Right cardiac atrium (tissue), 5 donors: ENCODE measurements around the gene TIAM1. TPM values are rescaled to one million over a fixed set of nuclear protein-coding genes. Genes with fewer than 3 reads are reported as not detected.

ENCODE experiments used
- ATAC-seq, 2 donors: fragments of 200-7000 bp; cut with Tn5 transposase; one replicate each; pipeline versions ENCODE4 v1.8.0 to v1.9.1; 2020; ENCODE audit warnings: moderate library complexity in 2 of 2, mild to moderate bottlenecking in 1 of 2
- DNase-seq, 3 donors: peaks; one replicate each; pipeline ENCODE4 v3.0.0-alpha.2; 2020
- H3K27ac ChIP-seq: one replicate; pipeline ENCODE4 v1.5.1; 2013; ENCODE audit warnings: mild to moderate bottlenecking, low read length, control low read depth, moderate library complexity
- H3K27me3 ChIP-seq: one replicate; pipeline ENCODE4 v1.6.1; 2013; ENCODE audit not compliant: control insufficient read depth, insufficient read depth
- H3K4me1 ChIP-seq: one replicate; pipeline ENCODE4 v1.6.1; 2013; ENCODE audit warnings: low read length; ENCODE audit not compliant: control insufficient read depth, insufficient read depth
- H3K4me3 ChIP-seq: one replicate; pipeline ENCODE4 v1.5.1; 2013; ENCODE audit warnings: low read length, control low read depth
- H3K9me3 ChIP-seq: one replicate; pipeline ENCODE4 v1.6.1; 2013; ENCODE audit warnings: low read length; ENCODE audit not compliant: control insufficient read depth
- WGBS: extraction: QIAGEN DNeasy Blood & Tissue Kit; methylation state at CpG from one replicate; pipeline ENCODE4 v1.1.7; 2013; 5-methylcytosine and 5-hydroxymethylcytosine counted together
- intact Hi-C, 4 donors: fragments of 100-400 bp; cut with DNase I; formaldehyde crosslinking; loops; one replicate each; pipeline versions ENCODE4 v1.11.0 to v1.14.0; 2022 to 2023
- polyA plus RNA-seq: library from polyadenylated mRNA; stranded (reverse); fragments of 200-250 nt; gene quantifications from one replicate; pipeline ENCODE4 v1.2.3, GENCODE V29; 2013
- total RNA-seq, 4 donors: library from RNA; stranded (reverse); fragmentation: NEBNext Ultra II Directional; extraction: Animal tissue kit (Norgen Biotek cat#: 25700); gene quantifications; one replicate each; pipeline ENCODE4 v1.2.1, GENCODE V29; 2021
- donor health status: healthy with polysubstance abuse.
- donor health status: DM: no; HTN: yes; CAD: no.
- donor health status: DM: no; HTN: no; CAD: no.
- donor health status: DM: no; HTN: yes; CAD: no; lungs with severe emphysema.
- donor health status: DM: yes; HTN: yes; CAD: no.

The TIAM1 gene
- total and polyA plus RNA-seq, 5 donors, result 3.9 to 13.9 (median 8.6) TPM

GRCh38 chr21:31211836-31212235, 132.2 kb downstream of the TIAM1 start:
- 96% methylated on average over 2 of the region's 2 CpGs for WGBS
- DNase-seq, result no peak
- Histone ChIP-seq H3K27ac (no peak overlapping the region), H3K27me3 (no peaks in the 10 kb centered on the region), H3K4me1 (no peaks in the 10 kb centered on the region), H3K9me3 (no peaks in the 10 kb centered on the region), H3K4me3 (no peak overlapping the region)
- intact Hi-C loops, result loop anchor here in 1 of 4 donors (5.0 kb wide), 1 partner anchor 45 kb away; no protein-coding TSS in a partner anchor
- ATAC-seq, result no peak

GRCh38 chr21:31205412-31205811, 138.6 kb downstream of the TIAM1 start:
- WGBS, result 98% methylated on average over 1 of the region's 1 CpG
- ATAC-seq, result no peak
- DNase-seq, result no peak
- H3K4me1 ChIP-seq, result no peaks in the 10 kb centered on the region
- no peaks in the 10 kb centered on the region for H3K9me3 ChIP-seq
- no peak overlapping the region for H3K4me3 ChIP-seq
- H3K27me3 ChIP-seq, result no peaks in the 10 kb centered on the region
- no peak overlapping the region for H3K27ac ChIP-seq
- intact Hi-C loops, result loop anchor here in 1 of 4 donors (10.0 kb wide), 2 partner anchors 49 to 149 kb away; no protein-coding TSS in a partner anchor

GRCh38 chr21:31204801-31205200, 139.3 kb downstream of the TIAM1 start:
- H3K9me3 ChIP-seq, result no peaks in the 10 kb centered on the region
- intact Hi-C loops, result loop anchor here in 1 of 4 donors (5.0 to 10.0 kb wide), 3 partner anchors 50 to 378 kb away; no protein-coding TSS in a partner anchor
- H3K27me3 ChIP-seq, result no peaks in the 10 kb centered on the region
- DNase-seq, result no peak
- H3K27ac ChIP-seq, result no peak overlapping the region
- ATAC-seq, result no peak
- H3K4me1 ChIP-seq, result no peaks in the 10 kb centered on the region
- WGBS, result 89% methylated on average over 3 of the region's 3 CpGs
- H3K4me3 ChIP-seq, result no peak overlapping the region

GRCh38 chr21:31203431-31204054, 140.5 kb downstream of the TIAM1 start:
- no peaks in the 10 kb centered on the region for H3K9me3 ChIP-seq
- intact Hi-C loops, result loop anchor here in 1 of 4 donors (5.0 to 10.0 kb wide), 3 partner anchors 51 to 379 kb away; no protein-coding TSS in a partner anchor
- H3K27me3 ChIP-seq, result no peaks in the 10 kb centered on the region
- DNase-seq (no peak), ATAC-seq (no peak)
- WGBS, result 57% methylated on average over 5 of the region's 5 CpGs
- H3K4me1 ChIP-seq, result no peaks in the 10 kb centered on the region
- no peak overlapping the region for H3K27ac ChIP-seq
- H3K4me3 ChIP-seq, result no peak overlapping the region

DNA sequence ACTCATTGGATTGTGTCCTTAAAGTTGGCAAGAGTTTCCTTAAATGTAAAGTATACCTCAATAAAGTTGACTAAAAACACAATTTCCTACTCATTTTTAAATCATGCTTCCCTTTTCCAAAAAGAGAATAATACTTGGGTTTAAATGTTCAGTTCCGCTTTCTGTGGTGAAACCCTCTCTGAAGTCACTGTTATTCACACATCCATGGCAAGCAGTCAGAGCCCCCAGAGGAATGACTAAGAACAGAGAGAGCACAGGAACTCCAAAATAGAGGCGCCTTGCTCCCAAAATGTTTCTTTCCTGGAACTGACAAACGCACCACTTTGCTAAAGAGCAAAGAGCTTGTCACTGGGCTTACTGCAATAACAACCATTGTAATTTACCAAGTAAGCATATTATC, 142.5 kb downstream of the TIAM1 start:
- Histone ChIP-seq H3K27me3 (no peaks in the 10 kb centered on the region), H3K9me3 (no peaks in the 10 kb centered on the region), H3K4me3 (no peak overlapping the region), H3K27ac (no peak overlapping the region), H3K4me1 (no peaks in the 10 kb centered on the region)
- DNase-seq, result peak in 2 of 3 donors; percentile 64 to 69
- intact Hi-C loops, result loop anchor here in 1 of 4 donors (5.0 to 10.0 kb wide), 3 partner anchors 53 to 381 kb away; no protein-coding TSS in a partner anchor
- 37% methylated on average over 3 of the region's 3 CpGs for WGBS
- ATAC-seq, result peak; percentile 91 to 95

DNA sequence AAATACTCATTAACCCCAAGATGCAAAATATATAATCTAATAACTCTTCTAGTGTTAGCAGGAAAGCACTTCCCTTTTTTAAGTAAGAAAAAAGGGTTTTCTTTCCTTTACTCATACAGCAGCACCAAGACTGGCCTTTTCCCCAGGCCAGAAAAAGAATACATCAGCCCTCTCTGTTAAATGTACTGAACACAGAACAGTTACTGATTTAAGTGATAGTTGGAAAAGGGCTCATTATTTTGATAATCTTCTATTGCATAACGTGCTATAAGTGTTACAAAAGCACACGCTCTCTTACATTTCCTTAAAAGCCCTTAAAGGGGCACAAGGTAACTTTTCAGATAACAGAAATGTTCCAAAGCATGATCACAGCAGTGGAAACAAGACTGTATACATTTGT, 142.9 kb downstream of the TIAM1 start:
- WGBS, result 22% methylated on average over 2 of the region's 2 CpGs
- no peak for DNase-seq
- H3K4me3 ChIP-seq, result no peak overlapping the region
- no peaks in the 10 kb centered on the region for H3K4me1 ChIP-seq
- peak; percentile 17 to 43 for ATAC-seq
- no peak overlapping the region for H3K27ac ChIP-seq
- no peaks in the 10 kb centered on the region for H3K9me3 ChIP-seq
- H3K27me3 ChIP-seq, result no peaks in the 10 kb centered on the region
- intact Hi-C loops, result loop anchor here in 1 of 4 donors (5.0 to 10.0 kb wide), 3 partner anchors 54 to 381 kb away; no protein-coding TSS in a partner anchor

DNA sequence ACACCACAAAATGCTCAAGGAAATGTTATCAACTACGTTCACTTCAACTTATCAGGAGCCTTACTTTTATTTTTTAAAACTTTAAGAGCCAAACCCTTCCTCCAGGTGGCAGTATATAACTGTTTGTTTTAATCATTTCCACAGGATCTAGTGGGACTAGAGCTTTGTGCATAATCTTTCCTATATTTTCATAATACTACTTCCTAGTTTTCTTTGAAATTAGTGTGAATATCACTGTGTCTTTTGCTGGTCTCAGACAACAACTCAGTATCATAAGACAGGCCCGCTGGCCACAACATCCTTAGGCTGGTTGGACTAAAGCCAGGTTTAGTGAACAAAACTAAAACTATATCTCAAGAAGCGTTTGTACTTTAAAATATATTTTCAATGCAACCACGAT, 145.5 kb downstream of the TIAM1 start:
- peak in 1 of 2 donors; percentile 47 for ATAC-seq
- DNase-seq, result no peak
- WGBS, result 35% methylated on average over 4 of the region's 4 CpGs
- Histone ChIP-seq H3K9me3 (no peaks in the 10 kb centered on the region), H3K4me3 (no peak overlapping the region), H3K4me1 (no peaks in the 10 kb centered on the region), H3K27me3 (no peaks in the 10 kb centered on the region), H3K27ac (no peak overlapping the region)
- intact Hi-C loops, result loop anchor here (2.0 to 10.0 kb wide), 4 partner anchors 382 to 406 kb away; no protein-coding TSS in a partner anchor

DNA sequence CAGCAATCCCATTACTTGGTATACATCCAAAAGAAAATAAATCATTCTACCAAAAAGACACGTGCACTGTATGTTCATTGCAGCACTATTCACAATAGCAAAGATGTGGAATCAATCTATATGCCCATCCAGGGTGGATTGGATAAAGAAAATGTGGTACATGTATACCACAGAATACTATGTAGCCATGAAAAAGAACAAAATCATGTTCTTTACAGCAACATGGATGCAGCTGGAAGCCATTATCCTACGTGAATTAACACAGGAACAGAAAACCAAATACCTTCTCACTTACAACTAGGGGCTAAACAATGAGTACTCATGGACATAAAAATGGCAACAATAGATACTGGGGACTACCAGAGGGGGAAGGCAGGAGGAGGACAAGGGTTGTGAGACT, 147.3 kb downstream of the TIAM1 start:
- 93% methylated on average over 2 of the region's 2 CpGs for WGBS
- no peak overlapping the region for H3K4me3 ChIP-seq
- H3K27ac ChIP-seq, result no peak overlapping the region
- no peaks in the 10 kb centered on the region for H3K4me1 ChIP-seq
- intact Hi-C loops, result loop anchor here in 2 of 4 donors (5.0 to 10.0 kb wide), 2 partner anchors 386 to 398 kb away; no protein-coding TSS in a partner anchor
- no peak for ATAC-seq
- H3K27me3 ChIP-seq, result no peaks in the 10 kb centered on the region
- no peaks in the 10 kb centered on the region for H3K9me3 ChIP-seq
- no peak for DNase-seq

DNA sequence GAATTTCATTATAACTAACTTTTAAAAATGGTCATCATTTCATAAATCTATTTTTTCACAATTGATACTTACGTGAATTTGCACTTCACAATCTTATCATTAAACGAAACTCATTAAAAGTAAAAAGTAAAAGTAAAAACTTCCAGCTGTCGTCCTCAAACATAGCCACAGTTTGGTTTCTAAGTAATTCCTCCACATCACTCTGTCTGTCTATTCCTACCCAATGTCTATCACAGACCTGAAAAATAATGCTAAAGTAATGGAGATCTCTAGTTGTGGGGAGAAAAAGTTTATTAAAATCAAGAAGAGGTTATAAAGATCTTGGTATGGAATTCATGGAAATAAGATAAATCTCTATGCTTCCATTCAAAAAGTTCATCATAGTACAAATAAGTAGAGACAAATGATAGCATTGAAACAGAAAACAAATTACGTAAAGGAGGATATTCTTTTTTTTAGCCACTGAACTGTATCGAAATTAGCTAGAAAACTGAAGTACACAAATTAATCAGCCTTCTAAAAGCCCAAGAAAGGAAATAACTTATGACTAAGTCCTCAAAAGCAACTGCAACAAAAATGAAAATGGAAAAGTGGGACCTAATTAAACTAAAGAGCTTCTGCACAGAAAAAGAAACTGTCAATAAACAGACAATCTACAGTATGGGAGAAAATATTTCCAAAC, 148.6 kb downstream of the TIAM1 start:
- WGBS, result 71% methylated on average over 5 of the region's 5 CpGs
- DNase-seq (no peak), ATAC-seq (no peak)
- Histone ChIP-seq H3K27me3 (no peaks in the 10 kb centered on the region), H3K4me1 (no peaks in the 10 kb centered on the region), H3K4me3 (no peak overlapping the region), H3K9me3 (no peaks in the 10 kb centered on the region), H3K27ac (no peak overlapping the region)
- intact Hi-C loops, result loop anchor here in 2 of 4 donors (5.0 to 10.0 kb wide), 2 partner anchors 387 to 399 kb away; no protein-coding TSS in a partner anchor

DNA sequence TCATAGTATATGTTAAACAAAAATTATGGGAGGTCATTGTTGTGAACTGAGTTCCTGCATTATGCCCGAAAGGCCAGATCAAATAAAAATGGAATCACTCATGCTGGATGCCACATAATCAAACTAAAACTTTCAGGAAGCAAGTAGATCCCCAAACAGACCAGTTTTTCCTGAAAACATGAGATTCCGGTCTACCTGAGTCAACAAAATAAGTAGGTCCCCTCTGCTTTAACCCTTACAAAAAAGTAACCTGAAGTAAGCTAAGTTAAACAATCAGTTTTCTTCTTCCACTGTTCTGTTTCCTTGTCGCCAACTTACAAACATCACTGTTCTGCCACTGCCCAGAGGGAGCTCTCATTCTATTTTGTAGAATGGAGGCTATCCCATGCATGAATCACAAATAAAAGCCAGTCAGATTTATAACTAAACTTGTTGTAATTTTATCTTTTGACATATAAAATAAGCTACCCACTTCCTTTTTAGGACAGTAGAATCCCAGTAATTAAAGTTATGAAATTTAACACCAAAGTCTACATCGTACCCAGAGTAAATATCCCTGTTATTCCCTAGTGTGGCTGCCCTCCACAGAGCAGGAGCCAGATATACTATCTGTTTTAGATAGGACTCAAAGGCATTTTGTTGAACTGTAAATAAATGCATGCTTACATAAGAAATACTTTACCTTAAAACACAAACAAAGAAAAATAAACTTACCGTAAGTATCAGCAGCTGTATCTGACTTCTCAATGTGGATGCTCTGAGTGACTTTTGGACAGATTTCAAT, 149.4 kb downstream of the TIAM1 start:
- no peak for ATAC-seq
- Histone ChIP-seq H3K4me1 (no peaks in the 10 kb centered on the region), H3K9me3 (no peaks in the 10 kb centered on the region), H3K27me3 (no peaks in the 10 kb centered on the region), H3K27ac (no peak overlapping the region), H3K4me3 (no peak overlapping the region)
- WGBS, result 83% methylated on average over 5 of the region's 5 CpGs
- DNase-seq, result no peak
- intact Hi-C loops, result loop anchor here in 2 of 4 donors (5.0 to 10.0 kb wide), 2 partner anchors 388 to 400 kb away; no protein-coding TSS in a partner anchor
